H9 (cell line): ENCODE measurements around the gene IL10RA. TPM values are rescaled to one million over a fixed set of nuclear protein-coding genes. Genes with fewer than 3 reads are reported as not detected.

Experiments used
- DNase-seq: peaks from one replicate; pipeline ENCODE4 v3.0.0-alpha.2; 2017
- H2AFZ ChIP-seq: one replicate; pipeline ENCODE4 v1.6.1; 2013; ENCODE audit warnings: mild to moderate bottlenecking, low read length, control low read depth, moderate library complexity
- H2AK5ac ChIP-seq: 2 replicates; pipeline ENCODE4 v1.6.1; 2013; ENCODE audit warnings: low read length, control low read depth, mixed read lengths; ENCODE audit not compliant: insufficient read length
- H2BK120ac ChIP-seq: one replicate; pipeline ENCODE4 v1.6.1; 2013; ENCODE audit warnings: low read depth, mild to moderate bottlenecking, low read length, control low read depth, inconsistent platforms; ENCODE audit not compliant: poor library complexity, severe bottlenecking
- H2BK12ac ChIP-seq: 2 replicates; pipeline ENCODE4 v1.6.1; 2013; ENCODE audit warnings: low read length, control low read depth, mixed read lengths, low read depth; ENCODE audit not compliant: insufficient read length
- H2BK15ac ChIP-seq: 2 replicates; pipeline ENCODE4 v1.6.1; 2013; ENCODE audit warnings: low read depth, low read length, control low read depth
- H2BK20ac ChIP-seq: one replicate; pipeline ENCODE4 v1.6.1; 2013; ENCODE audit warnings: low read depth, mild to moderate bottlenecking, low read length, control low read depth, inconsistent platforms; ENCODE audit not compliant: poor library complexity, severe bottlenecking
- H2BK5ac ChIP-seq: 2 replicates; pipeline ENCODE4 v1.6.1; 2013; ENCODE audit warnings: low read length, control low read depth, mixed read lengths; ENCODE audit not compliant: insufficient read length
- H3K14ac ChIP-seq: 2 replicates; pipeline ENCODE4 v1.6.1; 2013; ENCODE audit warnings: low read length, control low read depth; ENCODE audit not compliant: insufficient read depth
- H3K18ac ChIP-seq: 2 replicates; pipeline ENCODE4 v1.6.1; 2013; ENCODE audit warnings: low read depth, mild to moderate bottlenecking, mixed read lengths, low read length, control low read depth; ENCODE audit not compliant: insufficient read length
- H3K23ac ChIP-seq: 2 replicates; pipeline ENCODE4 v1.6.1; 2013; ENCODE audit warnings: low read length, control low read depth, mixed read lengths, low read depth; ENCODE audit not compliant: insufficient read length
- H3K23me2 ChIP-seq: 2 replicates; pipeline ENCODE4 v1.6.1; 2013; ENCODE audit warnings: low read depth, mild to moderate bottlenecking, mixed read lengths, low read length, control low read depth; ENCODE audit not compliant: insufficient read length, poor library complexity, severe bottlenecking
- H3K27ac ChIP-seq: 2 replicates; pipeline ENCODE4 v1.5.1; 2013; ENCODE audit warnings: low read length, control low read depth, mixed read lengths, low read depth; ENCODE audit not compliant: insufficient read length
- H3K27me3 ChIP-seq: 2 replicates; pipeline ENCODE4 v1.6.1; 2013; ENCODE audit warnings: low read length, control low read depth, inconsistent platforms; ENCODE audit not compliant: insufficient read depth
- H3K4ac ChIP-seq: 2 replicates; pipeline ENCODE4 v1.6.1; 2013; ENCODE audit warnings: low read depth, mild to moderate bottlenecking, control low read depth, inconsistent platforms, low read length, moderate library complexity
- H3K4me1 ChIP-seq: 2 replicates; pipeline ENCODE4 v1.6.1; 2013; ENCODE audit warnings: low read length, control low read depth, inconsistent platforms; ENCODE audit not compliant: insufficient read depth
- H3K4me2 ChIP-seq: 2 replicates; pipeline ENCODE4 v1.6.1; 2013; ENCODE audit warnings: low read length, control low read depth, mixed read lengths; ENCODE audit not compliant: insufficient read length, insufficient read depth
- H3K56ac ChIP-seq: 2 replicates; pipeline ENCODE4 v1.6.1; 2013; ENCODE audit warnings: low read depth, mild to moderate bottlenecking, mixed read lengths, low read length, control low read depth; ENCODE audit not compliant: insufficient read length
- H3K79me1 ChIP-seq: 2 replicates; pipeline ENCODE4 v1.6.1; 2013; ENCODE audit warnings: low read depth, mild to moderate bottlenecking, moderate library complexity, low read length, control low read depth, inconsistent platforms; ENCODE audit not compliant: insufficient read depth, poor library complexity, severe bottlenecking
- H3K79me2 ChIP-seq: 2 replicates; pipeline ENCODE4 v1.6.1; 2013; ENCODE audit warnings: low read length, control low read depth, inconsistent platforms; ENCODE audit not compliant: insufficient read depth
- H3K9ac ChIP-seq: 2 replicates; pipeline ENCODE4 v1.6.1; 2013; ENCODE audit warnings: low read length, control low read depth, mixed read lengths; ENCODE audit not compliant: insufficient read length; ENCODE audit errors: extremely low read depth
- H3K9me3 ChIP-seq: one replicate; pipeline ENCODE4 v1.6.1; 2013; ENCODE audit warnings: low read depth, low read length, inconsistent platforms; ENCODE audit not compliant: control insufficient read depth
- H3T11ph ChIP-seq: one replicate; pipeline ENCODE4 v1.6.1; 2013; ENCODE audit warnings: mild to moderate bottlenecking, low read length, control low read depth, inconsistent platforms
- H4K20me1 ChIP-seq: one replicate; pipeline ENCODE4 v1.6.1; 2013; ENCODE audit not compliant: control insufficient read depth, insufficient read length, insufficient read depth
- H4K5ac ChIP-seq: 2 replicates; pipeline ENCODE4 v1.6.1; 2013; ENCODE audit warnings: low read depth, mild to moderate bottlenecking, mixed read lengths, low read length, control low read depth; ENCODE audit not compliant: insufficient read length
- H4K8ac ChIP-seq: replicated peaks from 2 replicates; pipeline ENCODE4 v1.6.1; 2013; ENCODE audit warnings: low read length, control low read depth, mixed read lengths, low read depth; ENCODE audit not compliant: insufficient read length
- H4K91ac ChIP-seq: 2 replicates; pipeline ENCODE4 v1.6.1; 2013; ENCODE audit warnings: low read depth, mild to moderate bottlenecking, moderate library complexity, mixed read lengths, low read length, control low read depth; ENCODE audit not compliant: insufficient read length
- H3K27ac Mint-ChIP-seq, 3 experiments: 2 replicates in 2 of 3; 3 replicates in 1 of 3; pipeline ENCODE4 v1.8.0; 2020 to 2021; ENCODE audit warnings: mixed read lengths in 3 of 3, mild to moderate bottlenecking in 1 of 3, moderate library complexity in 1 of 3
- H3K27me3 Mint-ChIP-seq: 2 replicates; pipeline ENCODE4 v1.8.0; 2021; ENCODE audit warnings: low read depth, mild to moderate bottlenecking, moderate library complexity, mixed read lengths
- H3K36me3 Mint-ChIP-seq, 3 experiments: 2 replicates in 2 of 3; 3 replicates in 1 of 3; pipeline ENCODE4 v1.8.0; 2020 to 2021; ENCODE audit warnings: low read depth in 3 of 3, mixed read lengths in 3 of 3; ENCODE audit not compliant: insufficient read depth in 1 of 3
- H3K4me1 Mint-ChIP-seq, 2 experiments: 2 replicates each; pipeline ENCODE4 v1.8.0; 2020; ENCODE audit warnings: mixed read lengths in 2 of 2
- H3K4me3 Mint-ChIP-seq, 2 experiments: 2 replicates in 1 of 2; 3 replicates in 1 of 2; pipeline ENCODE4 v1.8.0; 2020 to 2021; ENCODE audit warnings: mild to moderate bottlenecking in 2 of 2, mixed read lengths in 2 of 2, moderate library complexity in 1 of 2
- H3K9me3 Mint-ChIP-seq, 2 experiments: 2 replicates in 1 of 2; 3 replicates in 1 of 2; pipeline ENCODE4 v1.8.0; 2020; ENCODE audit warnings: mild to moderate bottlenecking in 2 of 2, mixed read lengths in 2 of 2, moderate library complexity in 1 of 2
- CTCF ChIP-seq: fragments of 200-600 bp; sonication (generic); conservative IDR thresholded peaks from 3 replicates; pipeline ENCODE4 v1.8.0; 2021; ENCODE audit warnings: antibody characterized with exemption, mild to moderate bottlenecking
- WGBS: extraction: QIAGEN DNeasy Blood & Tissue Kit; methylation state at CpG from one replicate; pipeline ENCODE4 v1.1.7; 2013; ENCODE audit warnings: missing lambda C conversion rate, low lambda C conversion rate, mixed read lengths; ENCODE audit not compliant: insufficient read length; ENCODE audit errors: extremely low coverage; 5-methylcytosine and 5-hydroxymethylcytosine counted together
- total RNA-seq: library from RNA; stranded (reverse); gene quantifications from 2 replicates; pipeline ENCODE4 v1.2.1, GENCODE V29; 2021

IL10RA gene
- total RNA-seq, 1 experiment from 2014 or later: not detected

- Histone ChIP-seq H2BK5ac (no peak overlapping the region), H2BK20ac (no peak overlapping the region), H2BK120ac (no peak overlapping the region), H3K56ac (no peak overlapping the region), H2AK5ac (no peak overlapping the region), H3K9ac (no peak overlapping the region), H2BK12ac (no peak overlapping the region), H3K79me1 (no peaks in the 10 kb centered on the region), H4K8ac (no peak overlapping the region), H3K18ac (no peak overlapping the region), H3K23ac (no peak overlapping the region), H3K79me2 (no peaks in the 10 kb centered on the region), H3K4ac (no peak overlapping the region), H4K91ac (no peak overlapping the region), H2BK15ac (no peak overlapping the region), H3T11ph (no peak overlapping the region), H3K14ac (no peak overlapping the region; the same call in 1 of the 2 replicates), H3K4me1 (no peaks in the 10 kb centered on the region; the same call in 1 of the 2 replicates), H3K4me2 (no peak overlapping the region), H4K5ac (no peak overlapping the region), H3K27me3 (no peaks in the 10 kb centered on the region), H3K9me3 (no peaks in the 10 kb centered on the region), H3K27ac (no peak overlapping the region), H2AFZ (no peak overlapping the region), H3K23me2 (no peaks in the 10 kb centered on the region), H4K20me1 (no peaks in the 10 kb centered on the region)
- no peak overlapping the region for H3K4me3 Mint-ChIP-seq
- no peak for TF ChIP-seq CTCF
- no CpG with 5 or more reads among the region's 9 CpGs for WGBS
- peaks cover 18% of the 10 kb centered on the region for H3K27me3 Mint-ChIP-seq
- H3K27ac Mint-ChIP-seq: no peak overlapping the region
- H3K36me3 Mint-ChIP-seq: no peaks in the 10 kb centered on the region; a peak in 1 of 7 replicates
- no peak for DNase-seq
- H3K4me1 Mint-ChIP-seq: peaks cover 3 to 9% of the 10 kb centered on the region in 2 experiments; a peak in 2 of 4 replicates
- H3K9me3 Mint-ChIP-seq: no peaks in the 10 kb centered on the region
These were observed 8.0 kb downstream of the IL10RA start for GRCh38 chr11:117993988-117994745.
